HuH-7 (cell line): Measurements from ENCODE around the gene ARPC2.
"Not testable (repeated sequence)": the region's sequence is repeated elsewhere in the genome, so short reads cannot be mapped to it uniquely, and the experiment has no call there.

Source experiments
- DNase-seq: peaks from one replicate; pipeline ENCODE4 v3.0.0; 2011; ENCODE audit warnings: low spot score

The ARPC2 gene

GRCh38 chr2:218216674-218217359 is at the start of gene ARPC2:
Gene ARPC2, plus strand, starts transcription at chr2:218217189. Its CDS starts 282 bp downstream, at chr2:218217471.
- peak; percentile 89 for DNase-seq

DNA sequence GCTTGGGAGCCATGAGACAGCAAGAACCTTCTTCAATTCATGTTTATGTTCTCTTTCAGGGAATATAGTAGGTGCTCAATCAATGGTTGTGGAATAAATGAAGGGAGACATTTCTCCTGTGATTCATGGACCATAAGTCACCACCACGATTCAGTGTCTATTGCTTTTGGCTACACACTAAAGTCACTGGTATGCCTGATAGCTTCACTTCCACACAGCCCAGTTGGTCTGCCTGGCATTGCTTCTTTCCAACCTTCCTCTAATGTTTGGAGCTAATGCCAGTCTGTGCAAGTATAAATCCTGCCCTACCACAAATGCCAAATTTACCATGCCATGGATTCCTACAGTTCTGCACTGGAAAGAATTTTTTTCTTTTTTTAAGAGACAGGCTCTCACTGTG is 49.0 kb upstream of the ARPC2 start:
- DNase-seq: no peak

DNA sequence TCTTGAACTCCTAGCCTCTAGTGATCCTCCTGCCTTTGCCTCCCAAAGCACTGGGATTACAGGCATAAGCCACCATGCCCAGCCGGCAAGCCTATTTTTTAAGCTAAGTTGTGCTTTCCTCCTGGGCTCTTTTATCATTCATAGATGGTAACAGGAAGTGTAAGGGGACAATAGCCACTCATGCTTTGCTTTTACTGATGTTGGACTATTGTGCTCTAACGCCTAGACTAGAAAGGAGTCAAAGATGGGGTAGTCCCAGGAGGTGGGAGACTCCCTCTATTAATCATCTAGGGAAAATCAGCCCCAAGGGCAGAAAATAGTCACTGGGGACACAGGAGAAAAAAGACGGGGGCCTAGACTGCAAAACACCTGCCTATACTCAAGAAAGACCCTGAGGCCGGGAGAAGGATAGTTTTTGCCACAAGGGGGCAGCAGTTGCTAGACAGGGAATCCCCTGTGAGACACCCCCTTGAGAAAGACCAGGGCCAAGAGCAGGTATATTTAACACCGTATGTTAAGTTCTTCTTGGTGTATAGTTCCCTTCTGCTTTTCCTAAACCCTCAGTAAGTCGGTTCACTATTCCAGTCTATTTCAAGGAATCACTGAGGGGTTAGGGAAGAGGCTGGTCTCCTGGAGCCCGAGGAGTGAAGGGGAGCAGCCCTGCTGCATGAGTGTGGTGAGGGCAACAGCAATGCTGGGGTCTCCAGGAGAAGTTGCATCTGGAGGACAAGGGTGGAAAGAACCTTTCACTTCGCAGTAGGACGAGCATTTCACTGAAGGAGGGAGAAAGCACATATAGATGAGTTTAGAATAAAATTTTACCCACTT is 48.1 kb upstream of the ARPC2 start:
- DNase-seq: peak; percentile 50

DNA sequence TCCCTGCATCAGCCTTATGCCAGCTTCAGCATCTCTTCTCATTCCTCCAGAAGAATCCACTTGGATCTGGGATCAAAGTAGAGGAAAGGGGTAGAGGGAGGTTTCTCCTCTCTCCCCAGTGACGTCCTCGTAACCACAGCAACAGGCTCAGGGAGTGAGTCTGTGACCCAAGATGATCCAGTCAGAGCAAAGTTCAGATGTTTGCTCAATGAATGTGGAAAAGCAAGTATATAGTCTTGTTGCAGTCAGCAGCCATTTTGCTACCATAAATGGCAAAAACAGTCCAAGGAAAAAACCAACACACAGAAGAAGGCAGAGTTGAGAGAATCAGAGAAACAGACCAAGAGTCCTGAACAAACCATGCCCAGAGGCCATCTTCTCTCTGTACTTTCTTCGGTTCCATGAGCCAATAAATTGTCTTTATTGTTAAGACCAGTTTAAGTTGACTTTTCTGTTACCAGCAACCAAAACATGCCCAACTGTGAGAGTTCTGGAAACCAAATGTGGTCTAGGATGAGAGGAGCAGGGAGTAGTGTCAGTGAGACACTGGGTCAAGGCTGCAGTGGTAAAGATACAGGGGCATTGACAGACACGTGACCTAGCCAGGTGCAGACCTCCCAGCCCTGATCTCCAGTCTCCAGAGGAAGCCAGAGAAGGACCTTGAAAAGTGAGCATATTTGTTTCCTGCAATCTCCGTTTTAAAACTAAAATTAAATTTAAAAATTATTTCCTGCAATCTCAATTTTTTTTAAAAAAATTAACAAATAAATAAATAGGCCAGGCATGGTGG is 47.0 kb upstream of the ARPC2 start:
- no peak for DNase-seq

GRCh38 chr2:218171744-218172143 is 45.2 kb upstream of the ARPC2 start:
- DNase-seq: not testable (repeated sequence)

DNA sequence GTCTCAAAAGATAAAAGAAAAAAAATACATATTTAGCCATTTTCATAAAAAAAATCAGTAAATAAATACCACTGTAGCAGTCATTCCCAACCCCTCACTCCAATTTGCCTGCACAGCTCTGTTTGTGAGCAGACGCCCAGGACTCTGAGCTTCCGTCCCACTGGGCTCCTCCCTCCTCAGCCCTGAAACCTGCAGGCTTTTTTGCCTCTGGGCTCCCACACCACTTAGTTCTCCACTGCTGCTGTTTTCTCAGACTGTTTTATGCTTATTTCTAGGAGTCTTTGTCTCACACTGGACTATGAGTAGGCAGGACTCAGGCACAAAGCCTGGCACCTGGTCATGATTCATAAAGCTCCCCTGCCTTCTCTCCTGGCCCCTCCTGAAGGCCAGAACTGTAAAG is 44.1 kb upstream of the ARPC2 start:
- DNase-seq: no peak

DNA sequence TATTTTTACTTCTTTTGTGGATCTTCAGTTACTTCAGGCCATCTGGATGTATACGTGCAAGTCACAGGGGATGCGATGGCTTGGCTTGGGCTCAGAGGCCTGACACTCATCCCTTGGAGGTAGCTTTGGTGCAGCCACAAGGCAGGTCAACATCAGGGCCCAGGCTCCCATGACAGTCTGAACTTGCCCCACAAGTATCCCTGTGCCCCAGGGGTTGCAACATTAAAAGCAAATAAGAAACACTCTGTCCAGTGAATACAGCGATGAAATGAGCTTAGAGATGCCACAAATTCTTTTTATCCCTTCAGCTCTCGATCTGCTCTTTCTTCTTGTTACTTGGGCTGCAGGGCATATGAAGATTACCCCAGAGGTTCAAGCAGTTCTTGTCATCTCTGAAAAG is 37.2 kb upstream of the ARPC2 start:
- DNase-seq: no peak

DNA sequence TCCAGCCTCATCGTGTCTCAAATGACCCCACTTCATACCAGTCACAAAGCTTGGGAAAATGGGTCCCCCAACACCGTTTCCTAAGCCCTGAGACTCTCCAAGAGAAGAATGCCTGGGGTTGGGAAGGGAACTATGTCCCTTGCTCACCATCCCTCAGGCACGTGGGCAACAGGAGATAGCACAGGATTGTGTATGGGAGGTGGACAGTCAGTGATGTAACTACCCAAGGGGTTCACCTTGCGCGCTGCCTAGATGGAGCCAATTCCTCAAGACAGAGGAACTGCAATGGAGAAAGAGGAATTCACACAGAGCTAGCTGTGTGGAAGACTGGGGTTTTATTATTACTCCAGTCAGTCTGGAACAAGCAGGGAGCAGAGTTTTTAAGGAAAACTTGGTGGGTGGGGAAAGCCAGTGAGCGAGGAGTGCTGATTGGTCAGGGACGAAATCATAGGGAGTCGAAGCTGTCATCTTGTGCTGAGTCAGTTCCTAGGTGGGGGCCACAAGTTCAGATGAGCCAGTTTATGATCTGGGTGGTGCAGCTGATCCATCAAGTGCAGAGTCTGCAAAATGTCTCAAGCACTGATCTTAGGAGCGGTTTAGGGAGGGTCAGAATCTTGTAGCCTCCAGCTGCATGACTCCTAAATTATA is 36.4 kb upstream of the ARPC2 start:
- DNase-seq: no peak

- DNase-seq: no peak
Measured at GRCh38 chr2:218184331-218184730, 32.7 kb upstream of the ARPC2 start.

- peak; percentile 61 for DNase-seq
Measured at GRCh38 chr2:218186355-218186766, 30.6 kb upstream of the ARPC2 start.

- DNase-seq: no peak
Measured at GRCh38 chr2:218186876-218187275, 30.1 kb upstream of the ARPC2 start.

DNA sequence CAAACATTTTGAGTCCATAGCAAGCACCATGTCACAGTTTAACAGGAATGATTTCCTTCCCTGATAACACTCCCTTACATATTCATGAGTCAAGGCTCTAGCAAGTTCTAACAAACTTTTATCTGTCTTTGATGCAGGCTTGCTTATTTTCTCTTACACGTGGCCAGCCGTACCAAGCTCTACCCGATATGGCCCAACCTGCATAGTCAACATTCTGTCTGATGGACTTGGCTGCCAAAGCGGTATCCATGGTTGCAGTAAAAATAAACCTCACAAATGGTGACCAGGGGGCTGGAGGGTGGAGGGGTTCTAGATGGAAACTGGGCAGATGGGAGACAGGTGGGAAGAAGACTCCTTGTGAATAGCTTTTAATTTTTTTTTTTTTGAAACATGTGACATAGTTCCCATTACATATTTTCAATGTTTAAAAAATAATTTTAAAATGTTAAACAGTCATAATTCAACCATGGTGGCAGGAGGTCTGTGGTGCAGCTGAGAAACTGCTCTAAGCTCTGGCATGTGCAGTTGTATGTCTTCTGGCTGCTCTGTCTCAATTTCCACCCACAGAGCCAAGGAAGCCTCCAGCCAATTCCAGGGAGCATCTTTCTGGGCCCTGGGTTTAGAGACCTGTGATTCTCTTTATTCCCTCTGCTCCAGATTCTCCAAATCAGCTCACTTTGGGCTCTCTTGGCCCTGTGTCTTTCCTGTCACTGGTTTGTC is 29.5 kb upstream of the ARPC2 start:
- DNase-seq: no peak

DNA sequence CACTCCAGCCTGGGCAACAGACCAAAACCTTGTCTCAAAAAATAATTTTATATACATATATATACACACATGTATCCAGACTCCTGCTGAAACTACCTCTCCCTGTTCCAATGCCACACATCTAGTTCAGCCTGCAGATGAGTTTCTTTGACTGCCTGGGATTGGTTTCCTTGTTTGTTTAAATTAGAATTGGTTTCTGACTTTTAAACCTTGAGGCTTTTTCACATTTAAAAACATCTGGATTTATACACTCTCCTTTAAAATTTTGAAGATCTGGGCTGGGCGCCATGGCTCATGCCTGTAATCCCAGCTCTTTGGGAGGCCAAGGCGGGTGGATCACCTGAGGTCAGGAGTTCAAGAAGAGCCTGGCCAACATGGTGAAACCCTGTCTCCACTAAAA is 28.5 kb upstream of the ARPC2 start:
- DNase-seq: no peak

- no peak for DNase-seq
Measured at GRCh38 chr2:218192902-218193430, 24.0 kb upstream of the ARPC2 start.

GRCh38 chr2:218193701-218194100 is 23.3 kb upstream of the ARPC2 start:
- DNase-seq: no peak

- no peak for DNase-seq
Measured at GRCh38 chr2:218194880-218195279, 22.1 kb upstream of the ARPC2 start.

- DNase-seq: no peak
Measured at GRCh38 chr2:218196974-218197373, 20.0 kb upstream of the ARPC2 start.

DNA sequence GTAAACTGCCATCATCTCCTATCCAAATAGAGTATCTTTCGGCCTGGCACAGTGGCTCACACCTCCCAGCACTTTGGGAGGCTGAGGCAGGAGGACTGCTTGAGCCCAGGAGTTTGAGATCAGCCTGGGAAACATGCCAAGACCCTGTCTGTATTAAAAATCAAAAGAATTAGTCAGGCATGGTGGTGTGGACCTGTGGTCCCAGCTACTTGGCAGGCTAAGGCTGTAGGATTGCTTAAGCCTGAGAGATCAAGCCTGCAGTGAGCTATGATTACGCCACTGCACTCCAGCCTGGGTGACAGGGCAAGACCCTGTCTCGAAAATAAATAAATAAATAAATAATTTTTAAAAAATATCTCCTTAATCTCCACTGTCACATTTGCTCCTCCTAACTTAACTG is 14.7 kb upstream of the ARPC2 start:
- DNase-seq: no peak

GRCh38 chr2:218209078-218209477 is 7.9 kb upstream of the ARPC2 start:
- DNase-seq: no peak

DNA sequence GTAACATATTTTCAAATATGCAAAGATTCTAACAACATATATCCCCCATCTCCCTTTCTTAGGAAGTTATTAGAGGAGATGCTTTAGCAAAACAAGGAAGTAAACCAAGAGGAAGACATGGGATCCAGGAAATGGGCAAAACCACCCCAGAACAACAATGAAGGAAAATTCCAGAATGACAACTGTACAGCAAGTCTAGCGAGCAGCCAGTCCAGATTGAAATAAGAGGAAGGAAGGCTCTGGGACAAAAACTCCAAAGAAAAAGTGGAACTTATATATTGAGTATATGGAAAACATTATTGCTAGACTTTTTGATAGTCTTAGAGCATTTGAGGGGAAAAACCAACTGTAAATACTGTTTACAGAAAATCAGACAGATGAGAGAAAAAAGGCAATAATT is 2.9 kb upstream of the ARPC2 start:
- DNase-seq: no peak

GRCh38 chr2:218216336-218216673 is 684 bp upstream of the ARPC2 start:
- no peak for DNase-seq
